WERI-Rb-1 (cell line): ENCODE results near the gene TRAF3IP3.

Experiments used
- DNase-seq: peaks from one replicate; pipeline ENCODE4 v3.0.0-alpha.2; 2020
- H3K27ac ChIP-seq: fragments of 250-450 bp; sonication (Bioruptor Pico); 2 replicates; pipeline ENCODE4 v1.5.1; 2020; ENCODE audit warnings: mild to moderate bottlenecking, moderate library complexity
- H3K27me3 ChIP-seq: fragments of 250-450 bp; sonication (Bioruptor Pico); 2 replicates; pipeline ENCODE4 v1.5.1; 2021; ENCODE audit warnings: mild to moderate bottlenecking, low read depth, moderate library complexity; ENCODE audit not compliant: insufficient read depth, severe bottlenecking
- H3K36me3 ChIP-seq: fragments of 250-450 bp; sonication (Bioruptor Pico); 2 replicates; pipeline ENCODE4 v1.5.1; 2020; ENCODE audit warnings: mild to moderate bottlenecking, moderate library complexity
- H3K4me3 ChIP-seq: 2 replicates; pipeline ENCODE4 v1.5.1; 2011; ENCODE audit warnings: low read depth, mild to moderate bottlenecking, control low read depth, low read length
- H3K9me3 ChIP-seq: fragments of 250-450 bp; sonication (Bioruptor Pico); 2 replicates; pipeline ENCODE4 v1.5.1; 2021; ENCODE audit warnings: mild to moderate bottlenecking, moderate library complexity; ENCODE audit not compliant: severe bottlenecking
- CTCF ChIP-seq: IDR thresholded peaks from 2 replicates; pipeline ENCODE4 v1.5.1; 2011; ENCODE audit warnings: low read depth, mild to moderate bottlenecking, control low read depth, inconsistent platforms, low read length

TRAF3IP3 gene

GRCh38 chr1:209710847-209711246 lies 45.0 kb upstream of the TRAF3IP3 start:
- no peak for DNase-seq
- Histone ChIP-seq H3K27ac (no peak overlapping the region), H3K36me3 (no peaks in the 10 kb centered on the region), H3K9me3 (no peaks in the 10 kb centered on the region), H3K27me3 (peaks cover 47% of the 10 kb centered on the region), H3K4me3 (no peak overlapping the region)
- TF ChIP-seq CTCF = no peak

GRCh38 chr1:209714338-209714737 lies 41.5 kb upstream of the TRAF3IP3 start:
- H3K36me3 ChIP-seq = no peaks in the 10 kb centered on the region
- no peak overlapping the region for H3K4me3 ChIP-seq
- H3K27me3 ChIP-seq = peaks cover 31% of the 10 kb centered on the region
- H3K27ac ChIP-seq = no peak overlapping the region
- H3K9me3 ChIP-seq = no peaks in the 10 kb centered on the region
- no peak for DNase-seq
- no peak for TF ChIP-seq CTCF

- Histone ChIP-seq H3K36me3 (no peaks in the 10 kb centered on the region), H3K9me3 (no peaks in the 10 kb centered on the region), H3K27me3 (peaks cover 23% of the 10 kb centered on the region), H3K27ac (no peak overlapping the region), H3K4me3 (no peak overlapping the region)
- TF ChIP-seq CTCF = no peak
- no peak for DNase-seq
These were observed 40.5 kb upstream of the TRAF3IP3 start for GRCh38 chr1:209715314-209715713.

GRCh38 chr1:209717818-209718217 lies 38.0 kb upstream of the TRAF3IP3 start:
- TF ChIP-seq CTCF = no peak
- Histone ChIP-seq H3K27me3 (peaks cover 16% of the 10 kb centered on the region), H3K36me3 (no peaks in the 10 kb centered on the region), H3K4me3 (no peak overlapping the region), H3K27ac (no peak overlapping the region), H3K9me3 (no peaks in the 10 kb centered on the region)
- DNase-seq = no peak

GRCh38 chr1:209720326-209720725 lies 35.5 kb upstream of the TRAF3IP3 start:
- H3K36me3 ChIP-seq = no peaks in the 10 kb centered on the region
- no peak for TF ChIP-seq CTCF
- H3K4me3 ChIP-seq = no peak overlapping the region
- H3K27ac ChIP-seq = no peak overlapping the region
- DNase-seq = no peak
- no peaks in the 10 kb centered on the region for H3K9me3 ChIP-seq
- peaks cover 6% of the 10 kb centered on the region for H3K27me3 ChIP-seq

GRCh38 chr1:209720826-209721225 lies 35.0 kb upstream of the TRAF3IP3 start:
- H3K27ac ChIP-seq = no peak overlapping the region
- H3K4me3 ChIP-seq = no peak overlapping the region
- TF ChIP-seq CTCF = no peak
- DNase-seq = peak; percentile 13
- H3K9me3 ChIP-seq = no peaks in the 10 kb centered on the region
- H3K27me3 ChIP-seq = peaks cover 5% of the 10 kb centered on the region
- no peaks in the 10 kb centered on the region for H3K36me3 ChIP-seq
